K562 (cell line): Measurements from ENCODE around the gene RAB7A.

Source experiments
- FOS ChIP-seq: IDR thresholded peaks from 3 replicates; pipeline ENCODE4 v1.6.1; 2011; ENCODE audit not compliant: insufficient read length; ENCODE audit errors: extremely low read depth
- POLR2AphosphoS5 ChIP-seq: IDR thresholded peaks from 2 replicates; pipeline ENCODE4 v1.6.1; 2011; ENCODE audit warnings: mild to moderate bottlenecking, low read depth, low read length, moderate library complexity; ENCODE audit not compliant: control insufficient read depth, insufficient read depth
- TF ChIP-seq, protein P1 (sequence below), 3 experiments: IDR thresholded peaks in 2 of 3; conservative IDR thresholded peaks in 1 of 3; 2 replicates each; pipeline ENCODE4 v1.5.1; 2011 to 2012; ENCODE audit warnings: low read length in 3 of 3, mild to moderate bottlenecking in 3 of 3, control low read depth in 2 of 3, improper control_type of control experiment in 1 of 3, inconsistent platforms in 1 of 3, low read depth in 1 of 3, mixed read lengths in 1 of 3, moderate library complexity in 1 of 3; ENCODE audit not compliant: insufficient read depth in 2 of 3

DNA sequence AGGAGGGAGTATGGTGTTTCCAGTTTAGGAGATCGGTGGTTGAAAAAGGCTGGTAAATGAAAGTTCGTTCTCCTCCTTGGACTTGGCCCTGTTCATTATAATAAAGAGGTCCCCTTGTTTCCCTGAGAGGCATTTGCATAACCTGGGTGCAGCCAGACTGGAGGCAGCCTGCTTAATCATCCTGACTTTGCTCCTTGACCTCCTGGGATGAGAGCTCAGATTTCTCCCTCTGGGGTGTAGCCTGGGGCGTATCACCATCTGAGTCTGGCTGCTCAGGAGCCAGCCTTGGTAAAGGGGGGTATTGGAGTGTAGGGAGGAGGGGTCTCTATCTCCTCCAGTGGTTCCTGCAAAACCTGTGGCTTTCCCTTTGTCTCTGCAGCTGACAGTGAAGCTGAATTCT lies 132.2 kb downstream of the RAB7A start:
- TF ChIP-seq FOS (no peak), POLR2AphosphoS5 (no peak)
- TF ChIP-seq, protein P1, sequence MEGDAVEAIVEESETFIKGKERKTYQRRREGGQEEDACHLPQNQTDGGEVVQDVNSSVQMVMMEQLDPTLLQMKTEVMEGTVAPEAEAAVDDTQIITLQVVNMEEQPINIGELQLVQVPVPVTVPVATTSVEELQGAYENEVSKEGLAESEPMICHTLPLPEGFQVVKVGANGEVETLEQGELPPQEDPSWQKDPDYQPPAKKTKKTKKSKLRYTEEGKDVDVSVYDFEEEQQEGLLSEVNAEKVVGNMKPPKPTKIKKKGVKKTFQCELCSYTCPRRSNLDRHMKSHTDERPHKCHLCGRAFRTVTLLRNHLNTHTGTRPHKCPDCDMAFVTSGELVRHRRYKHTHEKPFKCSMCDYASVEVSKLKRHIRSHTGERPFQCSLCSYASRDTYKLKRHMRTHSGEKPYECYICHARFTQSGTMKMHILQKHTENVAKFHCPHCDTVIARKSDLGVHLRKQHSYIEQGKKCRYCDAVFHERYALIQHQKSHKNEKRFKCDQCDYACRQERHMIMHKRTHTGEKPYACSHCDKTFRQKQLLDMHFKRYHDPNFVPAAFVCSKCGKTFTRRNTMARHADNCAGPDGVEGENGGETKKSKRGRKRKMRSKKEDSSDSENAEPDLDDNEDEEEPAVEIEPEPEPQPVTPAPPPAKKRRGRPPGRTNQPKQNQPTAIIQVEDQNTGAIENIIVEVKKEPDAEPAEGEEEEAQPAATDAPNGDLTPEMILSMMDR (IDR thresholded peaks at IDR 0.05 in 2 of 3, conservative IDR thresholded peaks at IDR 0.05 in 1 of 3; ENCODE audit: insufficient read depth in 2 of 3, low read depth in 1 of 3, low read length in 3 of 3): no peak
